GM13976 (cell line): Measurements from ENCODE around the gene PBX3.
A peak's percentile ranks its signal among the peaks of the same experiment; 100 is the strongest.

Source experiments
- DNase-seq: peaks from one replicate; pipeline ENCODE4 v3.0.0; 2012; ENCODE audit warnings: low spot score
- CTCF ChIP-seq: IDR thresholded peaks from 2 replicates; pipeline ENCODE4 v1.5.1; 2012; ENCODE audit warnings: borderline replicate concordance, mild to moderate bottlenecking; ENCODE audit not compliant: insufficient read depth; ENCODE audit errors: extremely low read depth, missing control alignments, control extremely low read depth
- in situ Hi-C: fragments of 300-500 bp; cut with MboI; formaldehyde crosslinking; loops from one replicate; pipeline ENCODE4 v1.12.0; 2022; ENCODE audit warnings: low sequenced_read_pairs, mixed read lengths, inconsistent platforms; ENCODE audit not compliant: unreplicated experiment

The PBX3 gene

GRCh38 chr9:125706651-125707471 is 40.3 kb upstream of the PBX3 start, which contains the start of gene MAPKAP1:
Gene MAPKAP1 (minus strand): TSS chr9:125707208. CDS start chr9:125672574, 34,634 bp downstream.
- no peak for TF ChIP-seq CTCF
- peak; percentile 97 for DNase-seq
- in situ Hi-C loops, result no loop called here

GRCh38 chr9:125707472-125707804 is 39.7 kb upstream of the PBX3 start:
- DNase-seq, result no peak
- no peak for TF ChIP-seq CTCF
- in situ Hi-C loops, result no loop called here

GRCh38 chr9:125726456-125727132 is 20.6 kb upstream of the PBX3 start:
- no peak for DNase-seq
- TF ChIP-seq CTCF, result no peak
- in situ Hi-C loops, result loop anchor here (25.0 kb wide), 1 partner anchor 314 kb away; no protein-coding TSS in a partner anchor

GRCh38 chr9:125730168-125730567 is 17.0 kb upstream of the PBX3 start:
- DNase-seq, result no peak
- in situ Hi-C loops, result loop anchor here (25.0 kb wide), 1 partner anchor 318 kb away; no protein-coding TSS in a partner anchor
- TF ChIP-seq CTCF, result no peak

GRCh38 chr9:125732562-125732961 is 14.6 kb upstream of the PBX3 start:
- DNase-seq, result no peak
- no peak for TF ChIP-seq CTCF
- in situ Hi-C loops, result loop anchor here (25.0 kb wide), 1 partner anchor 320 kb away; no protein-coding TSS in a partner anchor

- DNase-seq, result no peak
- no peak for TF ChIP-seq CTCF
- in situ Hi-C loops, result loop anchor here (25.0 kb wide), 1 partner anchor 327 kb away; no protein-coding TSS in a partner anchor
These were observed 7.7 kb upstream of the PBX3 start for GRCh38 chr9:125739436-125739835.
